Fibroblast of upper back skin (primary cell): ENCODE data around the gene C1QTNF3.
"Not testable (repeated sequence)": the region's sequence is repeated elsewhere in the genome, so short reads cannot be mapped to it uniquely, and the experiment has no call there.

Experiments used
- DNase-seq: peaks from one replicate; pipeline ENCODE4 v3.0.0-alpha.2; 2013

C1QTNF3 gene, protein sequence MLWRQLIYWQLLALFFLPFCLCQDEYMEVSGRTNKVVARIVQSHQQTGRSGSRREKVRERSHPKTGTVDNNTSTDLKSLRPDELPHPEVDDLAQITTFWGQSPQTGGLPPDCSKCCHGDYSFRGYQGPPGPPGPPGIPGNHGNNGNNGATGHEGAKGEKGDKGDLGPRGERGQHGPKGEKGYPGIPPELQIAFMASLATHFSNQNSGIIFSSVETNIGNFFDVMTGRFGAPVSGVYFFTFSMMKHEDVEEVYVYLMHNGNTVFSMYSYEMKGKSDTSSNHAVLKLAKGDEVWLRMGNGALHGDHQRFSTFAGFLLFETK

DNA sequence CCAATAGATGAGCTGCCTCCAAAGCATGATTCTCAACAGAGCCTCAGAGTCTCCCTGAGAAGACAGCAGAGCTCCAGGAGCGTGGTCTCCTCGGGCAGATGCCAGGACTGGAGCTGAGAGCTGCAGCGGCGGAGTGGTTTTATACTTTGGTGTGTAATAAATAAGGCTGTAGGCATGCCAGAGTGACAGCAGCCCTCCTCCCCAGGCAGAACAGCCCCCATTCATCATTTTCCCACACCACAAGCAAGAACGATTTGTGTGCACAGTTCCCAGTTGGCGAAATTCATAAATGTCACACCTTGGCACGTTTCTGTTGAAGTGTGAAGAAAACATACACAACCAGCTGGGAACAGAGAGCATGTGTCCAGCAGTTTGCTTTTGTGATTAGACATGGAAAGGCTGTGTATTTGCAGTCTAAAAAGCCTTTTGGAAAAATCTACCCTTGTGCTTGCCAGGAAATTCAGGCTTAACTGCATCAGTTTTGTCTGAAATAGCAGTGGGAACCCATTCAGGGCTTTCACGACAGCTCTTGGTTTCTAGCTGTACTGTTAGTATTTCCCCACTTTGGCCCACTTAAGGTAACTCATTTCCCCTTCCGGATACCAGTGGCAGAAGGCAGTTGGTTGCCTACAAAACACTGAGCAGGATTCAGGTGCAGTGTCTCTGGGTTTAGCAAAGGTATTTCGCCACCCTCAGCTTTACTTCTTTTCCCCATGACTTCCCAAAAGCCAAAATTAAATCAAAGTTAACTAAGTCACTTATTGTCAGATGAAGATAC, at the start of gene C1QTNF3:
C1QTNF3 (minus strand) TSS at position 115 of the 778 bp plus-strand sequence; CDS start at position 27, 88 bp downstream.
- peak; percentile 79 for DNase-seq

DNA sequence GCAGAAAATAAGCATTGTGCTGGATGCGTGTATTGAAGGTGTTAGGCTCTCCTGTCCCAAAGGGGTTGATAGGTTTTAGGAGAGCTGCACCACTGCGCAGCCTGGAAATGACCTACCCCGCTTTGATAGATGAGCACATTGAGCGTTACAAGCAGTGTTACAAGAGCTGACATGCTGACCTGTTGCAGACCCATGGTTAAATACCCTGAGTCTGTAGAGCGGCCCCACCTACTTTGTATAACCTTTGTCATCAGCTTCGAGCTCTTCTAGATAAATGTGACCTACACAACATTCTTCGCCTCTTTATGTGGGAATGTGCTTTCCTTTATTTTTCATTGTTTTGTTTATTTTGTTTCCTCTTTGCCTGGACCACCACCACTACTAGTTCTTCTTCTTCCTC, 48.0 kb upstream of the C1QTNF3 start:
- DNase-seq: not testable (repeated sequence)

DNA sequence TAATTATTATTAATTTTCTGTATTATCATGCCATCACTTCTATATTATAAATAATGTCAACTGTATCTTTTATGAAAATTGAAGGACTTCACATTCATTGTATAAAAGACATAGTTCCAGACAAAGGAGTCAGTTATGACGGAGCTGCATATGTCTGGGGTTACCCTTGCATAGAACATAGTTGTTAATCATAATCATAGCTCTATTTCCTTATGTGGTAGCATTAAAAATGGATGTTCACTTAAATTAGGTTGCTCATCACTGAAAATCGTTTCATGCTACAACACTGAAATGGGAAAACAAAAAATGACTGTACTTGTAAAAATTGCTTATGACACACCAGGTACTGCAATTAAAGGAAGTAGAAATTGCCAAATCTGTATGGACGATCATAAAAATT, 46.8 kb upstream of the C1QTNF3 start:
- DNase-seq: not testable (repeated sequence)

DNA sequence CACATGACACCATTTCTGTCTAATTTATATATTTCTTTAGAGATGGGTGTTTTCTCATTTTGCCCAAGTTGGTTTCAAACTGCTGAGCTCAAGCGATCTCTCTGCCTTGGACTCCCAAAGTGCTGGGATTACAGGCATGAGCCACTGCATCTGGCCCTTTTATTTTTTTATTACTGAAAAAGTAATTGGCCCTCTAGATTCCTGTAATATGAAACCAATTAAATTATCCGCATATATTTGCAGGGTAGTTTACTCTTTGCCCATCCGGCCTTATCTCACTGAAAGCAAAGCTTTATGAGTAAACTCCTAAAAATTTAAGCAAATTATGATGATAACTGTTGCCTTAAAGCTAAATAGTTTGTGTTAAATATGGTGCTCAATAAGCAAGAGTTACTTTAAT, 44.7 kb upstream of the C1QTNF3 start:
- not testable (repeated sequence) for DNase-seq

DNA sequence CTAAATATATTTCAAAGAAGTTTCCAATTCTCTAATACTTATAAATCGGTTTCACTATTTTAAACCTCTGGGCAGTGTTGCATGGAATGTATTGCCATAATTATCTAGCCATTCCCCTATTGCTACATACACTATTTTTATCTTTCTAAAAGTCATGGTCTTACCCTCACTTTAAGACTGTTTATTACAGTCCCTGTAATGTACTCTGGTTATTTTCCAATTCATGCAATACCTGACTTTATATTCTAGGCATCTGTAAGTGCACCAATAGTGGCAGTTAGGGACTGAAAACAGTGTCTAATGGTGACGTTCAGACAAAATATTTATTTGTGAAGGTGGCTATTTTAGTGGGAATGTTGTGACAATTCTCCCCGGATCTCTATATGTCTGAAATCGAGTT, 40.9 kb upstream of the C1QTNF3 start:
- not testable (repeated sequence) for DNase-seq

DNA sequence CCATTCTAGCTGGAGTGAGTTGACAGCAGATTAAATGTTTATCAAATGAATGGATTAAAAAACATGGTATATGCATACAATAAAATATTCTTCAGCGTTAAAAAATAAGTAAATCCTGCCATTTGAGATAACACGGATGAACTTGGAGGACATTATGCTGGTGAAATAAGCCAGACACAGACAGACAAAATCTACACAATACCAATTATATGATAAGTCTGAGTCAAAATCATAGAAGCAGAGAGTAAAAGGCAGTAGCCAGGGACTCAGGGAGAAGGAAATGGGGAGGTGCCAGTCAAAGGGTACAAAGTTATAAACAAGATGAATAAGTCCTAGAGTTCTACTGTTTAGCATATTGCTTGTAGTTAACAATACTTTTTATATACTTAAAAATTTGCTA, 36.5 kb upstream of the C1QTNF3 start:
- not testable (repeated sequence) for DNase-seq

DNA sequence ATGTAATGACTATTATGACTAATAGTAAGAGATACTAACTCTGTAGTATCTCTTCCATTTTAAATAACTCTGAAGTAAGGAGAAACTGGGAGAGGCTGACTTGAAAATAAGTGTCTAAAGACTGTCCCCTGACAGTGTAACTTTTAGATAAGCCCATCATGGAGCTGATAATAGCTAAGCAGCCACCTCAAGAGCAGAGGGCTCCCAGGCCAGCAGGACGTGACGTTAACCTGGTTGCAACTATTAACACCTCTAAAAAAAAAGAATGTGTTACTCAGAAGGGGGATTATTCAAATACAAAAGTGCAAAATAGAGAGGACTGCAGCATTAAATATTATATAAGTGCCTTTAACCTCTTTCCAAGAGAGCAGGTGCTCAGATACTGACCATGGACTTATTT, 34.6 kb upstream of the C1QTNF3 start:
- DNase-seq: not testable (repeated sequence)

DNA sequence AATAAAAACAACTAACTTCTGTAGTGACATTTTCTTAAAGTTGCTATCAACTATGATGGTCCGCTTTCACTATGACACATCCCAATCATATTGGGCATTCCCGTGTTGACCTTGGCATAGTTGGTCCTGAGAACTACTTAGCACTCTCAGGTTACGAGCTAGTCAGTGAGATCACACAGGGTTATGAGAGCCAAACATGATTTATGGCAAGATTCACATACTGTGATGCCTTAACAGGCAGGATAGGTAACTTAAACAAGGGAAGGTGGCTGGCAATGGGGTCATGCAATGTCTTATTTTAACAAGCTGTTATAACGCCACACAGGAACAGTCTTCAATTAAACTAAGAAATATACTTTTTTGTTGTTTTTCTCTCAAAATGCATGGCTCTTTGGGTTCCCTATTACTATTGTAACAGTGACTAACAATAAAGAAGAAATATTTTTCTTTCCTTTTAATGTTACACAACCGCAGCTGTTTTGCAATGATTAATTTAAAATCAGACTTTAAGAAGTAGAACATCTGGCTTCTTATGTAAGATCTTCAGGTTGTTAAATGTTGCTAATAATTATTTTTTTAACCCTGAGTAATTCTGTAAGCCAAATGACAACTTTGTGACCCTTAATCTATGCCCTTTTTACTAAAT, 33.8 kb upstream of the C1QTNF3 start:
- not testable (repeated sequence) for DNase-seq

DNA sequence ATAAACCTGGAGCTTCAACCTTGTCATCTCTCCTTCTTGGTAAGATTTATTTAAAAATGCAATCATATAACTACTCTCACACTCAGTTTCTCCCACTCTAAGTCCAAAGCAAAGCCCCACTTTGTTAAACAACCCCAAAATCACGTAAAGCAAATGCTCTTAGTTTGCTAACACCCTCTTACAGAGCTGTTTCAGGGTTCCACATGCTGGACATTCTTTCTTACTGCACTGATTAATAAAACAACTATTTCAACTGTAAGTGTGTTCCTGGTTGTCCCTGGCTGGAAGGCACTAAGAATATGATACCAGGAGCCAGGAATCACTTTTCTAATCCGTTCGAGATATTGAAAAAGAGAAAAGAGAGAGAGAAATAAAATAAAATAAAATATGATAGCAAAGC, 31.5 kb upstream of the C1QTNF3 start:
- DNase-seq: peak; percentile 14

DNA sequence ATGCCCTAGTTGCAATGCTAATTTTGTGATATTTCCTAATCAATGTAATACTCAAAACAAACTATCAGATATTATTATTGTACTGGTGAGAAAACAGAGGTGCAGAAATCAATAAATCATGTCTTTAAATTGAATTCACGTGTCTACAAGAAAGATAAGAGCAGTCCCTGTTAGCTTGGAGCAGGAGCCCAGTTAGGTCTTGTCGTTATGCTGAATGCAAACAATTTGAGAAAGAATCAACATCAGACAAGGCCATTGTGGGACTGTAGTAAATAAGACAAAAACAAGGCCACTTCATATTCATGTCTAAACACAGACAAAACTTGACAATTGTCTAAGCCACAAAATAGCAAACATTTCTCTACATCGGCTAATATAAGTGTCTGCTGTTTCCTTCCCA, 31.1 kb upstream of the C1QTNF3 start:
- not testable (repeated sequence) for DNase-seq

DNA sequence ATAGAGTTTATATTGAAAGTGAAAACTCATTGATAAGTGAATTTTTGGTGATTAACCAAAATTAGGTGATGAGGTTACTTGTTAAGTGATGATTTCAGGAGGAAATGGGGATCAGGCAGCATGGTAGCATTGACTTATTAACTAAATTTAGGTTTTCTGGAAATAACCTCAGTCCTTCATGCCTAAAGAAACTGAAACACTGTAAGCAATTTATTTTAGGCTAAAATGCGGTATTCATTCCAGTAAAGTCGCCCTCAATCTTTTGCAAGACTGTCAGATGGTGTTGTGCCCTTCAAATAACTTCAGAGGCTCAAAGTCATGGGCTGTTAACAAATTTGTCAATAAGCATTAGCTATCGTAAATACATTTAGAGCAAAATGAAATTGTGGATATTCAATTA, 27.6 kb upstream of the C1QTNF3 start:
- not testable (repeated sequence) for DNase-seq

DNA sequence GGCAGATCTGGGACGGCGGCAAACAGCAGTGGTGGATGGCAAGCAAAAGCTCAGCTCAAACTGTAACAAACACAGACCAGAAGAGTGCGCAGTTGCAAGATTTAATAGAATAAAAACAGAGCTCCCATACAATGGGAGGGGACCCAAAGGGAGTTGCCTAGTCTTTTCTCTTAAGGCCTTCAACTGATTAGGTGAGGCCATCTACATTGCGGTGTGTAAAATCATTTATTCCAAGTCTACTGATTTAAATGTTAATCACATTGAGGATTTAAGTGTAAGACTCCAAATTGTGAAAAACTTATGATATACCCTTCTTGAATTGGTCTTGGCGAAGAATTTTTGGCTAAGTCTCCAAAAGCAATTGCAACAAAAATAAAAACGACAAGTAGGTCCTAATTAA, 21.6 kb upstream of the C1QTNF3 start:
- no peak for DNase-seq

DNA sequence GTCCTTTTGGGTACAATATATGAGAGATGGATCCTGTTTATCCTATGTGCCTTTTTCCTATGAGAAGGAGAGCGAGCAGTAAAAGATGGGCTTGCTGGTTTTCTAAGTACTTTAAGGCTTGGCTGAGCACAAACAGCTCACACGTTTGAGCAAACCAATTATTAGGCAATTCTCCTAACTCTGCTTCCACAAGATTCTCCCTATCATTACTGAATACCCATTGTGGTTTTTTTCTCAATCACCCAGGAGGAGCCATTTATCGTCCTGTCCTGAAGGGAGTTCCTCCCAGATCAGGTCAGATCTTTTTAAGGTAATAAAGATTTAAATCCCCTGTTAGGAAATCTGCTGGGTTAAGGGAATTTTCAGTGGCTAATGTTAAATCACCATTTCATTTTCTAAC, 19.4 kb upstream of the C1QTNF3 start:
- no peak for DNase-seq

DNA sequence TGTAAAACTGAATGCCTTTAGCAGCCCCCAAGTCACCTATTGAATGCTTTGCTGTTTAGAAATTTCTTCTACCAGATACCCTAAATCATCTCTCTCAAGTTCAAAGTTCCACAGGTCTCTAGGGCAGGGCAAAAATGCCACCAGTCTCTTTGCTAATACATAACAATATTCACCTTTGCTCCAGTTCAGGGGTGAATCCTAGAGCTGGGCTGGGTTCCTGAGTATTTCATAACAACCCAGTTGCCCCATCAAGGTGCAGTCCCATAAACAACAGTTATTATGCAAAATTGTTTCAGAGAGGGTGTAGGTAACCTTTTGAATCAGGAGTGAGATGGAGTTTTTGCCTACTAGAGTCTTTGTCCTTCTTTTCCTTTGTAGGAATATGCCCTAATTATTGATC, 19.0 kb upstream of the C1QTNF3 start:
- DNase-seq: no peak

DNA sequence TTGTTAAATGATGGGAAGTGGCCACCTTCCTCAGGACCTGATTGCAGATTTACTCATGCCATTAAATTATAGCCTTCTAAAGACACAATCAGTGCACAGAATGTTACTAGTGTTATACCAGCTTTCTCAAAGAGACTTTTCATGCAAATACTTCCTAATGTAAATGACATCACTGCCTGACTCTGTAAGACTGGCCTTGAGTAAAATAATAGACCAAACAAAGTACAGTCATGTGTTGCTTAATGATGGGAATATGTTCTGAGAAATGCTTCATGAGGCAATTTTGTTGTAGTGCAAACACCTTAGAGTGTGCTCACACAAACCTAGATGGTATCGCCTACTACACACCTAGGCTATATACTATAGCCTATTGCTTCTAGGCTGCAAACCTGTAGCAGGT, 17.0 kb upstream of the C1QTNF3 start:
- no peak for DNase-seq

DNA sequence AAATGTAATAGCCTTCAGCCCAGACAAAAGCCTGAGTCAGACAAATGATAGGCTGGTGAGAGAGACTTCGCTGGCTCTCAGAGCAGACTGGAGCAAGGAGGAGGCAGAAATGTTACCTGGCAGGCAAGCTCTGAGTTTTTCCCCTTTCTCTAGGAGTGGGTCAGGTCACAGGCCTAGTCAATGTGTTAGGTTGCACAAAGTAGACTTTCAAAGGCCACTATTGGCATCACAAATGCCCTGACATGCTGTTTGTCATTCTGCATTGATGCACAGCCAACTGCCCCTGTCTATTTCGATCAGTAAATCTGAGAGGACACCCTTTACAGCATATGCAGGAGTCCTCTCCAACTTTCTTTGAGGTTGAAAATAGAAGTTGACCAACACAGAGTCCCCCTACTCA, 15.5 kb upstream of the C1QTNF3 start:
- DNase-seq: no peak

DNA sequence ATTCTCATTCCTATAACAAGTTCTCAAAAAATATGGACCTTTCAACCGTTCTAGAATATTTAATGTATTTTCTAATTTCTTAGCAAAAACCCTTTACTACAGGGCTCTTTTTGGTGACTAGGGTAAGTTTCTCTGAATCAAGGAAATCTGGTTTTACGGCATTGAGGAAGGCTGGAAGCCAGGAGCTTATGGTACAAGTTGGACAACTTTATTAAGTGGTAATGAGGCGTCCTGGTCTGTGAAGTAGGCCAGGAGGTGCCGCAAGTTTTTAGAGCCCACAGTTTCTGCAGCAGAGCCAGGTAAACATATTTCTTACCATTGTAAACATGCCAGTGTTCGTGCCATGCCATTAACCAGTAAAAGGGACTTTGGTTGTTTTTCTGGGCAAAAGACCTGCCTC, 14.6 kb upstream of the C1QTNF3 start:
- DNase-seq: no peak

DNA sequence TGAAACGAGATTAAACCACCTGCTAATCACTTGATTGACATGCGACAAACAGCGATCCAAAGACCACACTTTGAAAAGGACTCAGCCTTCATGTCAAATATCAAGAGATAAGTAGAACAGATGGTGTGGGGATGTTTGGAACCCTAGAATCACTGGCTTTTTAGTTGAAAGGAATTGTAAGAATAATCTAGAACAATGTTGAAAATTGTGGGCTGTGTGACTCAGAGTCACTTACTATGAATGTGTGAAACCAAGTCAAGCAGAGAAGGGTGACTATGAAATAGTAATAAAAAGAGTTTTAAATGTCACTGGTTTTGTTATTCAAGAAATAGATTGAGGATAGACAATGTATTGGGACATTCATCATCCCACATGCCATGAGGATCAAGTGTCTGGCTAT, 14.1 kb upstream of the C1QTNF3 start:
- no peak for DNase-seq

DNA sequence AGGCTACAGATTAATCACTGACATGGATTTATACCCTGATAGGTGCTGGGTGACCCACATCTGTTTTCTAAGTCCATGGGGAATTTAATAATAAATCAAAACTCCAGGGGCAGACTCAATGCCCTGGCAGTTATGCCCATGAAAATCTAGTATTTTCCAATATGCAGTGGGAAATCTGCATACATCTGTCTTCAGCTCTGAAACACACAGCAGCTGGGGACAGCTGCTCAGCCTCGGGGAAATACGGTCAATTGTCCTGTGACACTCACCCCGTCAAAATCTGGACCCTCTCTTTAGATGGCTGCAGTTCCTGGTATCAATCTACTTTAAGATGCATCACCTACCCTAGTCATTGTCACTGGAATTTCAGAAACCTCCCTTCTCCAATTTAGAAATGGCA, 12.7 kb upstream of the C1QTNF3 start:
- DNase-seq: no peak

DNA sequence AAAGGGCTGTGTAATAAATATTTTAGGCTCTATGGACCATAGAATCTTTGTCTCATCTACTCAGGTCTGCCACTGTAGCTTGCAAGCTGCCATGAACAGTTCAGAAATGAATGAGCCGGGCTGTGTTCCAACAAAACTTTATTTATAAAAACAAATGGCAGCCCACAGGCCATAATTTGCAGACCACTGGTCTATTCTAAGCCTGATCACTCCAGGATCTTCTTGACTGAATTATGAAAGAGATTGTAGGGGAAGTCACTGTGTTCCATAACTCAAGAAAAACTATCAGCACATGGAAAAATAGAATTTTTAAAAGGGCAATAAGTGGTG, 11.4 kb upstream of the C1QTNF3 start:
- no peak for DNase-seq

DNA sequence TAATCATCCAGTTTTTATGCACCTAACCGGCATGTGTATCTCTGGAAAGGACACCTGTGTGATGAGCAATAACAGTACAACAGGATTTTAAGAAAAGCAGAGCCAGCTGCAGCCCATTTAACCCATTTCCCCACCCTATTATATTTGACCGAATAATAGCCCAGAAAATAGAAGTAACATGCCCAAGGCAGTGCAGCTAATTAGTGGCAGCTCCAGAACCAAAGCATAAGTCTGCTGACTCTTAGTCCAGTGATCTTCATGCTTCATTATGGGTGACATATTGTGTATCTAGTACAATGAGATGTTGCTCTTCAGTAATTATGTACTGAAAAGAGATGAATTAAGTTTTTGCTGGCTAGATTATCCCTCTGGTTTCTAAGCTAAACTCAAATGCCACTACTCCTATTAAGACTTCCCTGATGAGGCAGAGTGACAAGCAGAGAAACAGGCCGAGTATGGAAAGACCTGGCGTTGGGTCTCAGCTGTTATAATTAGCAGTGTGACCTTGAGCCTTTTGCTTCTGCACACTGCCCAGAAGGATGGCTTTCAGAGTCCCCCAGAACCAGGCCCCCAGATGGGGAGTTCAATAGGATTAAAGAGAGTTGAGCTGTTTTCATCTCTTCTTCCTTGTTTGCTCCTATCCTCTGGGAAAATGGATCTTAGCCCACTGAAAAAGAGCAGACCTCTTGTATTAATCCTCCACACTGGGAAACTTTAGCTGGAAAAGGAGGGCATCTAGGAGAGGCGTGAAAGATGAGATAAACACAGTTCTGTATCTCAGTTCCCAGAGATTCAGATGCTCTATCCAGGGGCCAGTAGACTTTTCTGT, 10.8 kb upstream of the C1QTNF3 start:
- no peak for DNase-seq

DNA sequence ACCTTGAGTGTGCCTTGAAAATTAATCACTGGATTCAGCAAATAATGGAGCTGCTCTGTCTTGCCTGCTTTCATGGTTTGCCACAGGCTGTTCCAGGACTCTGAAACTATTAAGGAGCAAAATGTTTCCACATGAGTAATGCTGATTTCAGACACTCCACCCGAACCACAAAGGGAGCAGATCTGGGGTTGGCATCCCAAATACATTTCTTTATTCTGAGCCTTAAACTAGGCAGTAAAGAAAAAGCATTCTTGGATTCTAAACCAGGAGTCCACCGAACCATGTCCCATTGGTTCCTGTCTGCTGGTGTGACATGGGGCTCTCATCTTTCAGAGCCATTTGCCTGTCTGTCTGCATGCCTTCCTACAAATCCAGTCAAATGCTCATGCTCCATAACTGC, 10.1 kb upstream of the C1QTNF3 start:
- peak; percentile 93 for DNase-seq

DNA sequence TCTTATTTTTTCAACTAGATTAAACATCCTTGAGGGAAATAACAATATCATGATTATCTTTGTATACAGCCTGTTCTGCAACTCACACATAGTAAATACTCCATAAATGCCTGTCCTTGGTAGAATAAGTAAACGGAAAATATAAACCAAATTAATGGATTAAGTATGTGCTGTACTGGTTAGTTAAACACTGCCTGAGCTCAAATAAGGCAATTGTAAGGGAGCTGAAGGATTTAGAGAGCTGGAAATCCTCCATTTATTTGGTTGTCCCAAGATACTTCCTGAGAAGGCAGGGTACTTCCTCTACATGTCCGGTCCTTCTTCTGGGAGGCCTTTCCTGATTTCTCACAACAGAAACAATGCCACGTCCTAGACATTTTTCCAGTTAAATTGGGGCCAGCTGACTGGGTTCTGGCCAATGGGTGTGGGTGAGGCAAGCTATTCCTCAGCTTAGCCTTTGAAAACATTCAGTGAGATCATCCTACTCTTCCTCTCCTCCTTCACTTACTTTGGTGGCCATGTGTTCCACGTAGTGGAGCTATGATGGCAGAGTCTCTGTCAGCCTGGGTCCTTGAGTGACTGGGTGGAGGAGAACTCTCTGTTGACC, 8.5 kb upstream of the C1QTNF3 start:
- no peak for DNase-seq
